ENCODE data around the gene SRP9. TPM values are rescaled to one million over a fixed set of nuclear protein-coding genes. Genes with fewer than 3 reads are reported as not detected.
A peak's percentile ranks its signal among the peaks of the same experiment; 100 is the strongest.
"Not testable (repeated sequence)": the region's sequence is repeated elsewhere in the genome, so short reads cannot be mapped to it uniquely, and the experiment has no call there.

SRP9 gene
- total RNA-seq, 1 experiment from 2014 or later: 703 TPM

DNA sequence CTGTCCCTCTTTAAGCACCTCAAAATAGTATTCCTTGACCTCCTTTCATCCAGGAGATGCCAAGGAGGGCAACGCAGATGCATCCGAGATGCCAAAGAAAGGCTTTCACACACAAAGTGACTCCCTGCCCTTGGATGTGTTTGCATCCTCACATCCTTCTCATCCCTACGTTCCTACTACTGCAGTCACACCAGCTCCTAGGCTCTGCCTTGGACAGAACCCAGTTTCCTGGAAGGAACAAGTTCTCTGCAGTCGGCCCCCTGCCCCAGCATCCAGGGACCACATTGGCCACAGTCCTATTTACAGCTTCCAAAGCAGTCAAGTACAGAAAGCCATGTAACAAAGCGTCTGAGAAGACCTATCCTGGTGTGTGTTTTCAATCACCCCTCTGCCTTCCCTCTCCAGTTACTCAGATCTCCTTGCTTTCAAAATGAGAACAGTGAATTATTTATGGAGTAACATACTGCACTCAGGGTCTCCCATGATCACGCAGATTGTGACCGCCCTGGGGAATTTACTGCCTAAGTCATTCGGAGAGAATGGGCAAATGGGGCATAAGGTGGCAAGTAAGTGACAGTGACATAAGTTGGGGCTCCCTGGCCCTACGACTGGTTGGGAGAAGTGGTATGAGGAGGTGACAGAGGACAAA is 21.8 kb upstream of the SRP9 start:
- no peak for DNase-seq (ENCODE audit: low read depth)

DNA sequence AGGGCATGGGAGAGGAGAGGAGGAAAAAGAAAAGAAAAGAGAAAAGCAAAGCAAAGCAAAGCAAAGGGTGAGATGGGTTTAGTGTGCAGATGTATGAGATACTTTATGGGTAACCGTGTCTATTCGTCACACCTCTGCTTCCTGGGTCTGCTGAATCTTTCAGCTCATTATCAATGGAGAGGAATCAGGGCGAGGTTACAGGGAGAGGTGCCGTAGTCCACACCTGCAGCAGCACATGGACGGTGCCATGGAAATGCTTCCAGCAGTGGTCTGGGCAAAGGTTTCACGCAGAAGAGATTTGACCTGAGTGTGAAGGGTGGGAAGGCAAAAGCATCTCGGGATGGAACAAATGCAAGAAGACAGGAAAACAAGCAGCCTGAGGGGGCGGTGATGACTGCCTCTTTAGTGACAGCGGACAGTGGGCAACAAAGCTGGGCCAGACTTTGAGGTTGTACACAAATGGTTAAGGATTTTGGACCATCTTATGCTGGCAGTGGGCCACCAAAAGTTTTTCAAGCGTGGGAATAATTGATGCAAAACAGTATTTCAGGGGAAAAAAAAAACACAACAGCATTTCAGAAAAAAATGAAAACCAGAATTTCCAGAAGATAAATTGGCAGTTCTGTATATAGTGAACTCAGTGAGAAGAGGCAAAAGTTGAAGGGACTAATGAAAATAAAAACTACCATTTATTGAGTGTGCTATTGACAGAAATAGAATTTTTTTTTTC is 19.5 kb upstream of the SRP9 start:
- DNase-seq (ENCODE audit: low read depth): no peak

GRCh38 chr1:225759972-225760371 is 17.7 kb upstream of the SRP9 start:
- DNase-seq (ENCODE audit: low read depth): not testable (repeated sequence)

DNA sequence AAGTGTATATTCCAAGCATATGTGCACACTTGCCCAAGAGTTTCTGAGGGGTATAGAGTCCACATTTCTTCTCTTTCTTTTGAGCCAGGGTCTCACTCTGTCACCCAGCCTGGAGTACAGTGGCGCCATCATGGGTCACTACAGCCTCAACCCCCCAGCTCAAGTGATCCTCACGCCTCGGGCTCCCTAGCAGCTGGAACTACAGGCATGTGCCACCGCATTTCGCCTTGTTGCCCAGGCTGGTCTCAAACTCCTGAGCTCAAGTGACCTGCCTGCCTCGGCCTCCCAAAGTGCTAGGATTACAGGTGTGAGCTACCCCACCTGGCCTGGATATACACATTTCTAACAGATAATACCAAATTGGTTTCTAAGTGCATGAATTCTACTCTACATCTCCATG is 17.1 kb upstream of the SRP9 start:
- no peak for DNase-seq (ENCODE audit: low read depth)

GRCh38 chr1:225761395-225761794 is 16.2 kb upstream of the SRP9 start:
- DNase-seq (ENCODE audit: low read depth): not testable (repeated sequence)

GRCh38 chr1:225762002-225762441 is 15.6 kb upstream of the SRP9 start:
- no peak for DNase-seq (ENCODE audit: low read depth)

DNA sequence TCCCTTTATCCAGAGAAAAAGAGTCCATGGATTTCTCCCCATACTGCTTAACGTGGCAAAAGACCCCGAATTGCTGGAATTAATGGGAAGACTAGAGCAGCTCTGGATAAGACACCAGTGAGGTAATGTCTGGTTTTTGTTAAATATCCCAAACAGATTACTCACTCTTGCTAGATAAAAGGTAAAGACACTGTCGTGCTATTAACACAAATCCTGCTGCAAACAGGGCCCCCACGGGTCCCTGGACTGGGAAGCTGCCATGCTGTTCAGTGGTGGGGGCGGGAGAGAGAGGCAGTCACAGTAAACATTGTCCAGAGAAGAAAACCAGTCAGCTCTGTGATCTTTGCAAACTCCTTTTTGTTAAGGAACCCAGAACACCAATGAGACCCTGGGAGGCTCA is 15.2 kb upstream of the SRP9 start:
- DNase-seq (ENCODE audit: low read depth): no peak

DNA sequence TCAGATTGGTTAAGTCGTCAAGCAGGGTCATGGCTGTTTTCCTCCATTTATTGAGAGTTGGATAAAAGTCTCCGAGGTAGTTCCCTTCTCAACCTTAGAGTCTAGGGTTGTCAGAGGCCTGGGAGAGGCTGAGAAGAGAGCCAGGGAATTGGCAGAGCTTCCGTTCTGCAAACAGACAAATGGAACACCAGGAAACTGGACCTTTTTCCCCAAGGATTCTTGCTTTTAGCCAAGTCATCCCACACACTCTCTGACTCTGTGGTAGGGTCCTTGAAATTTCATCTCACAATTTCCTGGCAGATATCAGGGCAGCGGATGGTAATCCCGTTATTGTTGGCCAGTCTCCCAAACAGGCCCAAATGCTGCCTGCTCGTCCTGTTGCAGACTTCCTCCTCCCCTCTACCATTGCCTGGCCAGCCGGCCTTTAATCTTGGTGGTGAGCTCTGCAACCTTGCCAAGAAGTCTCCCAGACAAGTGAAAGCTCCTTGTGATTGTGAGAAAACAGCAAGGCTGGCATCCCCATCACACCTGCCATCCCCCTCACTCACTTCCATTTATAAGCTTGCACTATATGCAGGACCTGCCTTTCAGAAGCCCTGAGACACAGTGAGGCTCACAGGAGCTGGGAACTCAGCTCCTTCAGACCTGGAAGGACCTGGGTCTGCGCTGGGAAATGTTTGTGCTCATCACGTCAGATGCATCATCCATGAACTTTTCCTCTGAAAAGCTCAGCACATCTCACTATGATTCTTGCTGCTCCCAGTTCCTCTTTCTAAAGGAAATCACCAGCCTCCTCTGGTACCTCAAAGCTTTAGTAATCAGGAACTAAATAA is 13.7 kb upstream of the SRP9 start:
- peak; percentile 81 for DNase-seq (ENCODE audit: low read depth)

DNA sequence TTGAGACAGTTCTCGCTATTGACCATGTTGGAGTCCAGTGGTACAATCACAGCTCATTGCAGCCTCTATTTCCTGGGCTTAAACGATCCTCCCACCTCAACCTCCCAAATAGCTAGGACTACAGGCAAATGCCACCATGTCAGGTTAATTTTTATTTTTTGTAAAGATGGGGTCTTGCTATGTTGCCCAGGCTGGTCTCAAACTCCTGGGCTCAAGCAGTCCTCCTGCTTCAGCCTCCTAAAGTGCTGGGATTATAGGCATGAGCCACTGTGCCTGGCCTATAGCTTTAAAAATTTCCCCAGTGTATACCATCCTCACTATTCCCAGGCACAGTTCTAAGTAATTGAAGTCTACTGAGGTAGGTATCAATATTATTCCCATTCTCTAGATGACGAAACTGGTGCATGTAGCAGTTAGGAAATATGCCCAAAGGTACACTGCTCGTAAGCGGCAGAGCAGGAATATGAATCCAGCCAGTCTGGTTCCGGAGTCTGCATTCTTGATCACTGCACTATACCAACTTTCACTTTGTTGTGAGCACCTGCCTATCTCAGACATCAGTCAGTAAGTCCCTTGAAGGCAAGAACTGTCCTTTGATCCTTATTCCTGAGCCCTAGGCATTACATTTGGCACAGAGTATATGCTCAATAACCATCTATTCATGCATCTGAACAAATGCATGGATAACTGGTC is 11.5 kb upstream of the SRP9 start:
- DNase-seq (ENCODE audit: low read depth): no peak

DNA sequence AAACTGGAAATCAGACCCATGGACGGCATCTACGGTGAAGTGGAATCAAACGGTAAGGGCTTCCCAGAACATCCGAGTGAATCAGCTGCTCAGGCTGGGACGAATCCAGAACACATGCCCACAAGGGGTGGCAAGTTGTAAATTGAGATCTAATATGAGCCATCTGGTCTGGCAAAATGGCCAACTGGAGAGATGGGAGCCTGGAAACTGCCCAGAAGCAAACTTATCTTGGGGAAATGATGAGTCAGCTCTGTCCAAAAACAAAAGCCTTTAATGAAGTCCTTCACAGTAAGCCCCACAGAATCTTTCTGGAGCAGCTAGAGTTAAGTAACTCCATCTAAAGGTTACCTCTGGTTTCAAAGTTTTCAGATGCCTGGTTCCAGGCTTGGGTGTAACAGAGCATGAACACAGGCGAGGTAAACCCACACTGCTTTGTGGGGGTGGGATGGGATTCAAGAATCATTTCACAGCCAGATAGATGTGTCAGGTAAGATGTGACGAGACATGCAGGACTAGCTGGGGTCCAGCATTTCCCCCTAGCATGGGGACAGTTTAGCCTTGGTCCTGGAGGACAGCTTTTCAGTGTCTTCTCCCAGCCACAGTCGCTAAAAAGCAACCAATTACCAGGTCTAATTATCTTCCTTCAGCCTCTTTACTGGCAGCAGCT is 10.5 kb upstream of the SRP9 start:
- DNase-seq (ENCODE audit: low read depth): peak; percentile 98

- peak; percentile 83 for DNase-seq (ENCODE audit: low read depth)
Observed at GRCh38 chr1:225767634-225768540, 9.7 kb upstream of the SRP9 start.

- DNase-seq (ENCODE audit: low read depth): no peak
Observed at GRCh38 chr1:225768662-225769426, 8.8 kb upstream of the SRP9 start.

- DNase-seq (ENCODE audit: low read depth): no peak
Observed at GRCh38 chr1:225769687-225770086, 7.9 kb upstream of the SRP9 start.

DNA sequence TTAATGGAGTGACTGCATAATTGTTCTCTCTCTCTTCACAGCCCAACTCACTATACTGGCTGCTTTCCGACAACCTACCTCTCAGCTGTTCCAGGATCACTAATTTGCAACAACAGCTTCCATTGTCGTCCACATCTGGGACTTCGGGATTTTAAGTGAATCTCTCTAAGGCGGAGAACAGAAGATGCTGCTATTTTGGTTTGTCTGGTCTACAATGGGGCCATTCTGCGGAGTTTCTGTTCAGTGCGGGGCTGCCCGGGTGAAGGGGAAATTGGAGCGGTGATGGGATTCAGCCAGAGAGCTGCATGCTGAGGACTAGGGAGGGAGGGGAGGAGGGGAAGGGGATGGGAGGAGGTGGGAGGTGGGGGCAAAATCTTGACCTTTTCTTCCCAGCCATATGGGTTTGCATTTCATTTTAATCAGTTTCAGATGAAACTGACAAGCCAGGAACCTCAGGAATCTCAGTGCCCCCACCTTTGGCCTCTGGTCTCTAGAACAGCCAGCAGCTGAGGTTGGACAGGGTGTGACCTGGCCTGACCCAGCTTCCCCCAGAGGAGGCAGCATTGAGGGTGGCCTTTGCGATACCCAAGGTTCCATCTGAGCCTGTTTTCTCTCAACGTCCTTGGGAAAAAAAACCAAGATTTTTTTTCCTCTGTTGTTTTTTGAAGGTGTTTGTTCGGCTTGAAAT is 6.9 kb upstream of the SRP9 start:
- DNase-seq (ENCODE audit: low read depth): no peak

DNA sequence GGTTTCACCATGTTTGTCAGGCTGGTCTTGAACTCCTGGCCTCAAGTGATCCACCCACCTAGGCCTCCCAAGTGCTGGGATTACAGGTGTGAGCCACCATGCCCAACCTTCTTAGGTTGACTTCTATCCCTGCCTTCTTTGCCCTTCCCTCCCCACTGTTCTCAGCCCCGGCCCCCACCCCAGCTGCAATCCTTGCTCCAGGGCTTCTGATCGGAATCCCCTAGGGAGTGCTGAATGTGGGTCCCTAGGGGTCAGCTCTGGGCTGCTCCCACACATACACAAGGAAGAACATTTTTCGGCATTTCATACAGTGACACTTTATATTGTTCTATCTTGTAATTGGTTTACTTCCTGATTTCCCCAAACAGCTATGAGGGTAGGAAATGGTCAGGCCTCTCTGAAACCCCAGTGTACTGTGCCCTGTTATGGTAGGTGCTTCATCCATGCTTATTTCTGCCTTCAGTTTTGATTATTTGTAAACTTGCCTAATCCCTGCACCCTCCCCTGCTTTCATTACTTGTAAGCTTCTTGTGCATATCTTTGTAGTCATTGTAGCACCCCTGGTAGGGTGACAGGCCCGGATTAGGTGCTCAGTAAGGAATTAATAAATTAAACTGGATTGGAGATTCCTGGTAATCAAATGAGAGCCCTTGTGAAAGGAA is 5.8 kb upstream of the SRP9 start:
- DNase-seq (ENCODE audit: low read depth): no peak

- DNase-seq (ENCODE audit: low read depth): peak; percentile 87
Observed at GRCh38 chr1:225772323-225772768, 5.3 kb upstream of the SRP9 start.

DNA sequence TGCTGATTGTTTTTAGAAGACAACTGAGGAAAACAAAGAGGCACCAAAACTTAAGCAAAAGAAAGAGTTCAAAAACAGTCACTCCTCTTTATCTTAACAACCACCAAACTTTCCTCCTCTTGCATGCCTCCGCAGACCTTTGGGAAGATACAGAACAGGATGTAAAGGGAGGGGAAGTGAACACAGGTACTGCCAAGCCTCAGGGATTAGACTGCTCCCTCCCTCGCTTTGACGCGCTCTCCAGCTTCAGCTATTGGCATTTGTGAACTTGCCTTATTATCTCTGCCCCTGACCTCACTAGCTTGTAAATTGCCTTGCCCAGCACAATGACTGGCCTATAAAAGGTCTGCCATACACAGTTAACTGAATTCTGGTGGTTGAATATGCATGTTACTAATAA is 4.8 kb upstream of the SRP9 start:
- peak; percentile 44 for DNase-seq (ENCODE audit: low read depth)
